Measurements from ENCODE around the gene CAMTA1.

CAMTA1 gene

GRCh38 chr1:7235871-7236517 is 450.7 kb downstream of the CAMTA1 start:
- H3K4me3 ChIP-seq (ENCODE audit: low read depth, low read length), result no peak overlapping the region
- TF ChIP-seq CTCF (IDR thresholded peaks at IDR 0.05; ENCODE audit: borderline replicate concordance, insufficient read depth, low read depth, low read length), result no peak

- TF ChIP-seq CTCF (IDR thresholded peaks at IDR 0.05; ENCODE audit: borderline replicate concordance, insufficient read depth, low read depth, low read length), result no peak
Measured at GRCh38 chr1:7236844-7237515, 451.7 kb downstream of the CAMTA1 start.

GRCh38 chr1:7247158-7247557 is 461.9 kb downstream of the CAMTA1 start:
- H3K4me3 ChIP-seq (ENCODE audit: low read depth, low read length), result no peak overlapping the region
- no peak for TF ChIP-seq CTCF (IDR thresholded peaks at IDR 0.05; ENCODE audit: borderline replicate concordance, insufficient read depth, low read depth, low read length)

More at GRCh38 chr1:7236844-7237515, 451.7 kb downstream of the CAMTA1 start:
- H3K4me3 ChIP-seq (ENCODE audit: low read depth, low read length), result no peak overlapping the region

GRCh38 chr1:7247791-7248548 is 462.7 kb downstream of the CAMTA1 start:
- no peak for TF ChIP-seq CTCF (IDR thresholded peaks at IDR 0.05; ENCODE audit: borderline replicate concordance, insufficient read depth, low read depth, low read length)
- no peak overlapping the region for H3K4me3 ChIP-seq (ENCODE audit: low read depth, low read length)

- no peak overlapping the region for H3K4me3 ChIP-seq (ENCODE audit: low read depth, low read length)
- no peak for TF ChIP-seq CTCF (IDR thresholded peaks at IDR 0.05; ENCODE audit: borderline replicate concordance, insufficient read depth, low read depth, low read length)
Measured at GRCh38 chr1:7248549-7249199, 463.4 kb downstream of the CAMTA1 start.

GRCh38 chr1:7249516-7249915 is 464.3 kb downstream of the CAMTA1 start:
- TF ChIP-seq CTCF (IDR thresholded peaks at IDR 0.05; ENCODE audit: borderline replicate concordance, insufficient read depth, low read depth, low read length), result no peak
- no peak overlapping the region for H3K4me3 ChIP-seq (ENCODE audit: low read depth, low read length)
